Heart right ventricle (tissue), 16 donors: ENCODE measurements around the gene CHAD. TPM values are rescaled to one million over a fixed set of nuclear protein-coding genes. Genes with fewer than 3 reads are reported as not detected.

Experiments
- ATAC-seq, 8 donors: fragments of 200-7000 bp; cut with Tn5 transposase; one replicate each; pipeline ENCODE4 v1.9.1; 2020; ENCODE audit warnings: mild to moderate bottlenecking in 8 of 8, moderate library complexity in 8 of 8, moderate number of reproducible peaks in 1 of 8
- DNase-seq, 2 donors: peaks; one replicate each; pipeline ENCODE4 v3.0.0-alpha.2; 2020
- H3K27ac ChIP-seq, 10 donors: fragments of 200-600 bp; sonication (generic) in 2 of 10; one replicate each; pipeline versions ENCODE4 v1.5.0 to v1.8.0; 2020 to 2022; ENCODE audit warnings: mild to moderate bottlenecking in 3 of 10
- H3K27me3 ChIP-seq, 7 donors: fragments of 200-600 bp; one replicate each; pipeline ENCODE4 v1.8.0; 2021 to 2022; ENCODE audit warnings: mild to moderate bottlenecking in 2 of 7
- H3K36me3 ChIP-seq, 9 donors: fragments of 200-600 bp; sonication (generic) in 1 of 9; one replicate each; pipeline versions ENCODE4 v1.5.0 to v1.8.0; 2020 to 2022; ENCODE audit warnings: mild to moderate bottlenecking in 2 of 9
- H3K4me1 ChIP-seq, 9 donors: fragments of 200-600 bp; sonication (generic) in 1 of 9; one replicate each; pipeline versions ENCODE4 v1.5.0 to v1.8.0; 2020 to 2022; ENCODE audit warnings: mild to moderate bottlenecking in 4 of 9
- H3K4me3 ChIP-seq, 10 donors: fragments of 200-600 bp; sonication (generic) in 2 of 10; one replicate each; pipeline versions ENCODE4 v1.5.0 to v1.8.0; 2020 to 2022; ENCODE audit warnings: mild to moderate bottlenecking in 7 of 10, moderate library complexity in 2 of 10
- H3K9me3 ChIP-seq, 11 donors: fragments of 200-600 bp in 10 of 11; sonication (generic) in 2 of 11; one replicate each; pipeline versions ENCODE4 v1.5.0 to v1.8.0; 2013 to 2022; ENCODE audit warnings: mild to moderate bottlenecking in 2 of 11, control low read depth in 1 of 11, moderate library complexity in 1 of 11
- CTCF ChIP-seq, 9 donors: fragments of 200-600 bp; sonication (generic) in 2 of 9; IDR thresholded peaks; one replicate each; pipeline versions ENCODE4 v1.5.0 to v1.8.0; 2021 to 2022; ENCODE audit warnings: antibody characterized with exemption in 9 of 9, mild to moderate bottlenecking in 5 of 9, moderate library complexity in 1 of 9
- WGBS, 2 donors: extraction: QIAGEN DNeasy Blood & Tissue Kit; methylation state at CpG; one replicate each; pipeline ENCODE4 v1.1.7; 2013; ENCODE audit warnings: inconsistent platforms in 1 of 2; 5-methylcytosine and 5-hydroxymethylcytosine counted together
- intact Hi-C, 10 donors: fragments of 100-400 bp; cut with DNase I; formaldehyde crosslinking; loops; one replicate each; pipeline versions ENCODE4 v1.11.1 to v1.14.2; 2022
- polyA plus RNA-seq, 2 donors: library from polyadenylated mRNA; stranded (reverse); fragments of 200-250 nt; gene quantifications; one replicate each; pipeline ENCODE4 v1.2.3, GENCODE V29; 2013
- total RNA-seq, 10 donors: library from RNA; stranded (reverse); fragmentation: NEBNext Ultra II Directional in 3 of 10; extraction: Animal tissue kit (Norgen Biotek cat#: 25700) in 3 of 10; gene quantifications; one replicate each; pipeline versions ENCODE4 v1.2.1 to v1.2.4, GENCODE V29; 2021 to 2023
- donor health status: Arrhythmogenic right ventricular cardiomyopathy.
- donor health status: ischemic (EF 13 %, LVEDD 7.1; RV severe dilation, severe dysfunction).
- donor health status: healthy with polysubstance abuse.
- donor health status: DM: no; HTN: yes; CAD: no.
- donor health status: DM: no; HTN: no; CAD: no.
- donor health status: ischemic (EF 25% LVEDD 6.9; RV normal size, moderate dysfunction).
- donor health status: ischemic (EF 25% LVEDD 5.7; RV mildly dilated, moderate dysfunction).
- donor health status: healthy.
- donor health status: DM: yes; HTN: yes; CAD: no.
- donor health status: Ischemic cardiomyopathy.
- donor health status: ischemic (EF 35%, LVEDD 5.7; RV mildly dilated, moderate dysfunction).
- donor health status: nonischemic (EF 11% LVEDD 7.7; RV severe dilation, severe dysfunction).
- donor health status: DM: yes; HTN: yes; CAD: no.
- donor health status: PGD.
- donor health status: ischemic (EF 29% LVEDD 5.4; RV normal size, mild dysfunction).
- donor health status: nonischemic (EF 23%, LVEDD 6.1; RV moderate dilation, normal function).

The CHAD gene
- total and polyA plus RNA-seq, 12 donors: 0.13 to 0.74 (median 0.32) TPM; not detected in 8

- intact Hi-C loops: loop anchor here (5.0 to 10.0 kb wide), 13 partner anchors 50 to 358 kb away; partner anchors contain the start of genes ANKRD40 (in 1 of the 10), EPN3 (in 1 of the 10) and SPATA20 (in 1 of the 10)
- TF ChIP-seq CTCF (IDR thresholded peaks at IDR 0.05): no peak
- DNase-seq (no peak), ATAC-seq (no peak)
- peaks cover 0 to 72% (median 27%) of the 10 kb centered on the region in 9 donors for H3K36me3 ChIP-seq
- 95 to 98% methylated on average over 11 of the region's 11 CpGs for WGBS, 2 donors
- peaks cover 2 to 33% (median 24%) of the 10 kb centered on the region in 9 donors for H3K4me1 ChIP-seq
- no peaks in the 10 kb centered on the region for H3K9me3 ChIP-seq
- no peaks in the 10 kb centered on the region for H3K27me3 ChIP-seq
- no peak overlapping the region for H3K4me3 ChIP-seq
- H3K27ac ChIP-seq: no peak overlapping the region
Measured at GRCh38 chr17:50484386-50485155, 15.9 kb upstream of the CHAD start.

GRCh38 chr17:50483266-50483665, 14.6 kb upstream of the CHAD start:
- Histone ChIP-seq H3K36me3 (peaks cover 0 to 72% (median 27%) of the 10 kb centered on the region in 9 donors), H3K4me3 (no peak overlapping the region), H3K27ac (peak overlapping the region in 8 of 10 donors; percentile 53 to 84 (median 79)), H3K9me3 (no peaks in the 10 kb centered on the region), H3K27me3 (no peaks in the 10 kb centered on the region), H3K4me1 (peaks cover 2 to 42% (median 30%) of the 10 kb centered on the region in 9 donors)
- intact Hi-C loops: loop anchor here in 9 of 10 donors (2.0 to 10.0 kb wide), 13 partner anchors 52 to 359 kb away; partner anchors contain the start of genes ANKRD40 (in 1 of the 9), EPN3 (in 1 of the 9) and SPATA20 (in 1 of the 9)
- no peak for ATAC-seq
- DNase-seq: no peak
- TF ChIP-seq CTCF (IDR thresholded peaks at IDR 0.05): no peak
- WGBS, 2 donors: 82 to 83% methylated on average over 5 of the region's 5 CpGs

GRCh38 chr17:50482516-50482915, 13.8 kb upstream of the CHAD start:
- peaks cover 2 to 48% (median 34%) of the 10 kb centered on the region in 9 donors for H3K4me1 ChIP-seq

More at GRCh38 chr17:50482516-50482915, 13.8 kb upstream of the CHAD start:
- TF ChIP-seq CTCF (IDR thresholded peaks at IDR 0.05): peak; percentile 69 to 91 (median 87)
- Histone ChIP-seq H3K27ac (peak overlapping the region in 9 of 10 donors; percentile 6 to 84 (median 77)), H3K9me3 (no peaks in the 10 kb centered on the region), H3K36me3 (peaks cover 0 to 69% (median 27%) of the 10 kb centered on the region in 9 donors), H3K27me3 (no peaks in the 10 kb centered on the region), H3K4me3 (no peak overlapping the region)
- DNase-seq (peak; percentile 92 to 94), ATAC-seq (peak; percentile 40 to 87 (median 74))
- intact Hi-C loops: loop anchor here in 9 of 10 donors (2.0 to 10.0 kb wide), 13 partner anchors 52 to 360 kb away; partner anchors contain the start of genes ANKRD40 (in 1 of the 9), EPN3 (in 1 of the 9) and SPATA20 (in 1 of the 9)
- 9 to 12% methylated on average over 7 of the region's 7 CpGs for WGBS, 2 donors
